Activated effector memory CD4-positive, alpha-beta T cell treated with Interleukin-2 at 50 U/mL for 16 hours (primary cell): ENCODE measurements around the gene DES.
A peak's percentile ranks its signal among the peaks of the same experiment; 100 is the strongest.

Source experiments
- DNase-seq: peaks from one replicate; pipeline ENCODE4 v3.0.0-alpha.2; 2020

Gene DES

DNA sequence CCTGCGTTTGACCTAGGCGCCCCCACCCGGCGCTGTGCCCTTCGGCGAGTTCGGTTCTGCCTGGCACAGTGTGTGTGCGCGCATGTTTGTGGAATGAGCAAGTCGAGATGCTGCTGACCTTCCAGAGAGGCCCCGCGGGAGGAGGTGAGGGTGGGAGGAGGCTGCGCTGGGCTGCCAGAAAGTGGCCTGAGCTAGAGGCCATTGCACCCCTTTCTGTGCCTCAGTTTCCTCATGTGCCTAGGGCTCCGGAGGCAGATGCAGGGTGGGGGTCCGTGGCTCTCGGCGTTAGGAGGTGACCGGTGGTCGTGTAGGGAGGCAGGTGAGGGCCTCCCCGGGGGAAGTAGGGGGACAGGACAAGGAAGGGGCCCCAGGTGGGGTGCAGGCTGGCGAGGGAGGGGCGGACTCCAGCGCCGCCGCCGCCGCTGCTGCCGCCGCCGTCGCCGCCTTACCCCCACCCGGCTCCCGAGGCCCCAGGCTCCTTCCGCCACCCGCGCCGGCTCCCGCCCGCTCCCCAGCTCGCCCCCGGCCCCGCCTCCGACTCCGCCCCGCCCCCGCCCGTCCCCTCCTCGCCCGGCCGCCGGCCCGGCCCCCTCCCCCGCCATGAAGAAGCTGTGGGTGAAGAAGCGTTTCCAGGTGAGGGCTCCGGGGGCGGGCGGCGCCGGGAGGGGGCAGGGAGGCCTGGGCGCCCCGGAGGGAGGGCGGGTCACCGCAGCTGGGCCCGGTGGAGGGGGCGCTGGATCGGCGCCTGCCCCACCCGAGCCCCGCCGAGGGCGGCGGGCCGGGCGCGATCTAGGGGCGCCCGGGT is 23.5 kb downstream of the DES start:
- DNase-seq, result peak; percentile 47

DNA sequence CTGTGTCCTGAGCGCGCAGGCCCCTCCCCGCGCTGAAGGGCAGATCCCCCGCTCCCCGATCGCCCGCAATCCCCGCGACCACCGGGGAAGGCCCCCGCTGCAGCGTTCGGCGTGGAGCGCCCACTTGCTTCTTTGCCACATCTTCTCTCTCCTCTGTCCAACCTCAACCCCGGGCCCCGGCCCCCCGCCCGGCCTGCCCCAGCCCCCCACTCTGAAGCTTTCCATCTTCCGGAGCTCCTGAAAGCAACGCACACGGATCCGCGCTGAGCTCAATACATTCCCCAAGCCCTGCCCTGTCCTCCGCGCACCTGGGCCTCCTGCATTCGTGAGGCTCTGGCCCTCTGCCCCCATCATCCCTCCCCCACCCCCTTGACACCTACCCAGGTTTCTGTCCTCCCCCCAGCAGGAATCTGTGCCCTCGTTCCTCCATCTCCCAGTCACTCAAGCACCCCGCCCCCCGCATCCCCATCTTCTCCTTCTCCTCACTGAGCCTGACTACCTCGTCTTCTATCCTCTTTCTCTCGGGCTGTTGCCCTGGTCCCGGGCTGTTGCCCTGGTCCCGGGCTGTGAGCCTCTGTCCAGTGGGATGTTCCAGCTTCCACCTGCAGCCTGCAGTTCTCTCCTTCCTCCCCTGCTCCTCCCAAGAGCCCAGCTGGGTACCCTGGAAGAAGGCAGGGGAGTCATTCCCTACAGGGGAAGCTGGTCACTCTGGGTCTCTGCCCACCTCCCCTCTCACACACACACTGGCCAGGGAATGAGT is 24.3 kb downstream of the DES start:
- DNase-seq, result no peak

DNA sequence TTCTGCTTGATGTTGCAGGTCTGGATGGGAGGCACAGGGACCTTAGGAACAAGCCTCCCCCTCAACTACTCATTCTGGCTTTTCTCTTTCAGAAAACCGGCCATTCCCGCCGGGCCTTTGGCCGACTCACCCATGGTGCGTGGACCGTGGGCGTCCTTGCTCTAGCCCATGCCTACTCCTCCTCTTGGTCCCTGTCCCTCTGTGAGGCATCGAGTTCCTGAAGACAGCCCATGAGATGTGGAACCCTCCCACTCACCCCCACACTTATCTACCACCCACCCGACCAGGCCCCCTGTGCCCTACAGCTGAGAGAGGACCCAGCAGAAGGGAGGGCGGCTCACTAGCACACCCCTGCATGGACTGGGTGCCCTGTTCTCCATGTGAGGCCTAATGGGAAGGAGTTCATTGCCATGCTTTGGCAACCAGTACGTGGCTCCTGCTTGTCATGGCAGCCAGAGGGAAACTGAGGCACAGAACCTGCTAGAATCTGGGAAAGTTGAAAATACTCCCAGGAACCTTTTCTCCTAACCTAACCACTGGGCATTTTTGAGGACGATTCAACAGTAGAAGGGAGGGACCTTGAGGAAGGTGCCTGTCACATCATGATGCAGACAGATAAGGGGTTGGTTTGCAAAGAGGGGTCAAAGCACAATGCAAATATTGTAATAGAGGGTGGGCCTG is 25.0 kb downstream of the DES start:
- DNase-seq, result no peak

DNA sequence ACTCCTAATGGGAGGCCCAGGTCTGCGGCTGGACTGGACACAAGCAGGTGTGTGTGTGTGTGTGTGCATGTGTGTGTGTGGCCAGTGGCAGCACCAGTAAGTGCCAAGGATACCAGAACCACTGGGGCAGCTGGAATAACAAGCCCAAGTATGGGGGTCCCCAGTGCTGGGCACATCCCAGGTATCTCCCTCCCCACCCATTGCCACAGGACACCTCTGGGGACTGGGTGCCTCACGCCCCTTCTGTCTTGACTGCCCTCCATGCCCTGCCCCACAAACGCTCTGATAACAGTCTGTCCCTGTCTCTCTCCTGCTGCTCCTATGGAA is 25.5 kb downstream of the DES start:
- no peak for DNase-seq

- no peak for DNase-seq
These were observed 26.5 kb downstream of the DES start for GRCh38 chr2:219444566-219445091.

DNA sequence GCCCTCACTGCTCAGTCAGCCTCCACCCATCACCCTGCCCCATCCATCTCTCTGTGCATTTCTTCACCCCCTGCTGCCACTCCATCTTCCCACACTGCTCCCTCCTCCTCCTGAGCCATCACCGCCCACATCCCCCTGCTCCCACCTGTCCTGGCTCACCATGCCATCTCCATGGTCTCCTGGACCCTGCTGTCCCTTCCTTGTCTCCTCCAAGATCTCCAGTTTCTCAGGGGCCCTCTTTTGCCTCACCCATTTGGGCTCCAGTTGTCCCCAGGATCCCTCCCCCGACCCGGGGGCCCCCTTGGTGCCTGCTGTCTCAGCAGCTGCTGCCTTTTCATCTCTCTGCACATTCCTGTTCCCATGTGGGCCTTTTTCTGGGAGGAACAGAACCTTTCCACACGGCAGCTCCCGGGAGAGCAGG is 27.1 kb downstream of the DES start:
- DNase-seq, result no peak

GRCh38 chr2:219446101-219446504 is 27.9 kb downstream of the DES start:
- DNase-seq, result no peak

- DNase-seq, result no peak
These were observed 28.5 kb downstream of the DES start for GRCh38 chr2:219446689-219447088.

- no peak for DNase-seq
These were observed 29.3 kb downstream of the DES start for GRCh38 chr2:219447242-219448098.

DNA sequence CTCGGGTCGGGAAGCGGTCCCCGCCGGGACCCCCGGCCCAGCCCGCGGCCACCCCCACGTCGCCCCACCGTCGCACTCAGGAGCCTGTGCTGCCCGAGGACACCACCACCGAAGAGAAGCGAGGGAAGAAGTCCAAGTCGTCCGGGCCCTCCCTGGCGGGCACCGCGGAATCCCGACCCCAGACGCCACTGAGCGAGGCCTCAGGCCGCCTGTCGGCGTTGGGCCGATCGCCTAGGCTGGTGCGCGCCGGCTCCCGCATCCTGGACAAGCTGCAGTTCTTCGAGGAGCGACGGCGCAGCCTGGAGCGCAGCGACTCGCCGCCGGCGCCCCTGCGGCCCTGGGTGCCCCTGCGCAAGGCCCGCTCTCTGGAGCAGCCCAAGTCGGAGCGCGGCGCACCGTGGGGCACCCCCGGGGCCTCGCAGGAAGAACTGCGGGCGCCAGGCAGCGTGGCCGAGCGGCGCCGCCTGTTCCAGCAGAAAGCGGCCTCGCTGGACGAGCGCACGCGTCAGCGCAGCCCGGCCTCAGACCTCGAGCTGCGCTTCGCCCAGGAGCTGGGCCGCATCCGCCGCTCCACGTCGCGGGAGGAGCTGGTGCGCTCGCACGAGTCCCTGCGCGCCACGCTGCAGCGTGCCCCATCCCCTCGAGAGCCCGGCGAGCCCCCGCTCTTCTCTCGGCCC is 30.1 kb downstream of the DES start:
- DNase-seq, result no peak

GRCh38 chr2:219448776-219449341 is 30.7 kb downstream of the DES start:
- no peak for DNase-seq

DNA sequence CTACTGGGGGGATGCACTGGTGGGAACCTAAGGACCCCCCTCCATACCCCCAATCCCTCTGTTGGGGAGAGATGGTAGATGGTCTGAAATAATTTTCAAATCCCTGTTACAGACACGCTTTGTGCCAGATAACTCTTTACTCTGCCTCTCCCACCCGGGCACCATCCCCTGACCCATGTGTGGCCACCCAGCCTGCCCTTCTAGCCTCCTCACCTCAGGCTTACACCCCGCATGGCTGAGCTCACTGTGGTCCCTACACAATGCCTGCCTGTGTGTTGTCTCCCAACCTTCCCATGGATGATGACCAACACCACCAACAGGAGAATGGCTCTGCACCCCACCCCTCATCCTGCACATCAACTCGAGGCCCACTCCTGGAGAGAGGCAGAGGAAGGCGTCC is 31.4 kb downstream of the DES start:
- DNase-seq, result no peak

DNA sequence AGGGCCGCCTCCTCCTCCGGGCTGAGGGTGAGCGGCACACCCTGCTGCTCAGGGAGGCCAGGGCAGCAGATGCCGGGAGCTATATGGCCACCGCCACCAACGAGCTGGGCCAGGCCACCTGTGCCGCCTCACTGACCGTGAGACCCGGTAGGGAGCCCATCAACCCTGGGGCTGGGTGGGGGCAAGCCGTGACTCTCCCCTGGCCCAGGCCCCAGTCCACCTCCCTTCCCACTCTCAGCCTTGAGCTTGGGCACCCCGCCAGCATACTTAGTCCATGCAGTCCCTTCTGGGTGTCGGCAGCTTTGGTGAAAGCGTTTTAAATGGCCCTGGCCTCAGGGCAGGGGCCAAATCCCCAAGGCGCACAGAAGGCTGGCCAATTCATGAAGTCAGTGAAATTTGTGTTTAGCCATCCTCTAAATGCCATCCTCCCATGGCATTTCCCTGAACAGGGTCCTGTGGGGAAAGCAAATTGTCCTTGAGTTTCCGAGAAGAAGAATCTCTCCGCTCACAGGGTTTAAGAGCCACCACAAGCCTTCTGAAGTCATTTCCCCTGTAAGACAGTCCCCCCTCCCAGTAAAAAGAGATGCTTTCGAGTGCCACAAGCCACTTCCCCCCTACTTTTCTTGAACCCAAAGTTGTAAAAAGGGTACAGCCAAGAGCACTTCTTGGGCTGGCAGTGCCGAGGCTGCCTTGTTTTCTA is 33.6 kb downstream of the DES start:
- no peak for DNase-seq

- no peak for DNase-seq
These were observed 34.5 kb downstream of the DES start for GRCh38 chr2:219452361-219453317.

DNA sequence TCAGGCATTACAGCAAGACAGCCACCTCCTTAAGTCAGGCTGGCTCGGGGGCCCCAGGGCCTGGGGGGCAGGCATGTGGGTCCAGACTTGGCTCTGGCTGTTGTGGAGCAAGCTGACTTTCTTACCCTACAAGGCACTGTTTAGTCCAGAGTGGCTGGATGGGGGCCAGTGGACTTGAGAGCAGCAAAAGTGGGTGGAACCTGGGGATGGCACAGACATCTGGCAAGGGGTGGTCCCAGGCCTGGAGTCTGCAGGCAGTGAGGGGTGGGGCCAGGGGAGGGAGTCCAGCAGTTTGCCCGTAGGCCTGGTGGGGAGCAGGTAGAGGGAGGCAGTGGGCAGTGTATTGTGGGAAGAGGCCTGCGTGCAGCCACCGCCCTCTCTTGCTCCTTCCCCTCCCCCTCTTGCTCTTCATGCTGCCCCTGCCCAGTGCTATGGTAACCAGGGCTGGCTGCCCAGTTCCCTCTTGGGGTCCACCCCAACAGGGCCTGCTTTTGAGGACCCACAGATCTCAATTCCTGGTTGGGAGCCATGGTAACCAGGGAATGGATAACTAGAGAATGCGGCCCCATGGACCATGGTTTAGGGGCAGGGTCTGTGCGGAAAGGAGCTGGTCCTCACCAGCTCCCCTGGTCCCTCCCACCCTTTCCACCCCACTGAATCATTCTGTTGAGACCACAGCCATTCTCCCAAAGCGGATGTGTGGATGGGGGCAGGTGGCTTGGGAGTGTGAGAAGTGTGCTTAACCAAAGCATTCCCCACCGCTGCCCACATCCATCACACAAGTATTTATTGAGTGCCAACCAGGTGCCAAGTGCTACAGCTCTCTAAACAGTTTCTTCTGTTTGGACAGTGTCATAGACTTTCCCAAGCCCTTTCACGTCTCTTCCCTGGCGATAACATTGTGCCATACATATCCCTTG is 35.8 kb downstream of the DES start:
- DNase-seq, result no peak

DNA sequence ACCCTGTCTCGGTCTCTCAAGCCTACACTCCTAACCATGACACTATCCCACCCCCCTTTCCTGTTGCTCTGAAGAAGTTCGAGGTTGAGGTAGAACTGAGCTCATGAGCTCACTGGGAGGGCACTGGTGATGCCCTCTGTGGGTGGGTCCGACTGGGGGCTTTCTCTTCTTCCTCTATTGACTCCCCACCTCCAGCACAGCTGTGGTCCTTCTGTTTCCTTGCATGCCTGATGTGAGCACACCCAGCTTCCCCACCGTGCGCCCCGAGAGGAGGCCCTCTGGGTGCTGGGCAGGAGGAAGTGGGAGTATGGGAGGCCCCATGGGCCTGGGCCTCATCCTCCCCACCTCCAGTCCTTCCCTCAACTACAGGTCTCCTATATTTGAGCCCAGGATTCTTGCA is 37.4 kb downstream of the DES start:
- no peak for DNase-seq

- no peak for DNase-seq
These were observed 39.7 kb downstream of the DES start for GRCh38 chr2:219457784-219458369.

GRCh38 chr2:219458996-219459395 is 40.8 kb downstream of the DES start:
- no peak for DNase-seq
